ENCODE data around the gene GPR137B.
A peak's percentile ranks its signal among the peaks of the same experiment; 100 is the strongest.
"Not testable (repeated sequence)": the region's sequence is repeated elsewhere in the genome, so short reads cannot be mapped to it uniquely, and the experiment has no call there.

Gene GPR137B

GRCh38 chr1:236144446-236145150 is 2.3 kb downstream of the GPR137B start:
- no peak for DNase-seq

DNA sequence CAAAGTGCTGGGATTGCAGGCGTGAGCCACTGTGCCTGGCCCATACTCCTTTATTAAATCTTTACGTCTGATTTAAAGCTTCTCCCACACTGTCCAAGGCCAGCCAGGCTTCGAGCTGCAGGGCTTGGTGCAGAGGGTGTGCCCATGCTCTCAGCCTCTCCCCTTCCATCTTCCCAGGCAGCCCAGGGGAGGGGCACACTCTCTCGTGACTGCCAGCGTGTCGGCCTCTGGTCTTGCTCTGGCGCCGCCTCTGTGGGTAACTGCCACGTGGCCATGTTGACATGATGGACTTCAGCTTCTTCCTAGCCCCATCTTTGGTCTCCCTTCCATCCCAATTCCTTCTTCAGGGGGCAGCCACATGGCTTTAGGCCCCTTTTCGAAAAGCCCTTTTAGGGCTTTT is 4.7 kb downstream of the GPR137B start:
- no peak for DNase-seq

DNA sequence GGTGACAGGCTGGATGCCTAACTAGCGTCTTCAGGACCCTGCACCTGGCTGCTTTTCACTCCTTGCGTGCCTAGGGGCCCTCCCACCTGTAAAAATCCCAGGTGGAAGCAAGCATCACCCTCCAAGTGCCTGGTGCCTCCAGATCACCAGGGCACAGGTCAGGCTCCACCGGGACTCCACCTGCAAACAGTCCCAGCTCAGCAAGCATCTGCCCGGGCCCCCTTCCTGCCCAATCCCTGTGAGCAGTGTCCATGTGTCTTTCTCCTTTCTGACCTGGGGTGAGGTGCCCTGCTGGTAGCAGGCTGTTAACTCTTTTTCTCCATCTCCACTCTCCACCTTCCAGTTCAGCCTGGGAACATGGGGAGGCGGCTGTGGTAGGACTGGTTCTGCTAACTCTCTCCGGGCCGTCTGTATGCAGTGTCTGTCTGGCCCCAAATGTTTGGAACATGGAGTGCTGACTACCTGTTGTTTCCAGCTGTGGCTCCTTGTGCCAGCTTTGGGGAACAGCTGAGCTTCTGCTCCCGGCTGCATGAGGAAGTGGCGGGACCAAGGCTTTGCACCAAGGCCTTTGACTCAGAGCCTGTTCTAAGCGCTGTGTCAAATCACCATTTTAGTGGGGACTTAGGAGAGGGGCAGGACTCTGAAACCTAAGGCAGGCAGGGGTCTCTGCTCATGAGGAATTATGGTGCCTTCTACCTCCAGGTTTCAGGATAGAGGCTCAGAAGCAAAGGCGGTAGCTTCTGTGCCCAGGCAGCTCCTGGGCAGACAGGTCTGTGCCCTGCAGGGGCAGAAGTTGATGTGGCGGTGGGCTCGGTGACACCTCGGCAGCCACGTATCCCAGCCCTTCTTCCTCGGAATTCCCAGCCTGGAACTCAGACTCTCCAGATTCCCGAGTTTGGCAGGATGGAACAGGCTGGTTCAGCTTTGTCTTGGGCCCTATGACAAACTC is 5.5 kb downstream of the GPR137B start:
- no peak for DNase-seq

GRCh38 chr1:236148470-236148845 is 6.1 kb downstream of the GPR137B start:
- DNase-seq: no peak

GRCh38 chr1:236149003-236149595 is 6.8 kb downstream of the GPR137B start:
- DNase-seq: no peak

DNA sequence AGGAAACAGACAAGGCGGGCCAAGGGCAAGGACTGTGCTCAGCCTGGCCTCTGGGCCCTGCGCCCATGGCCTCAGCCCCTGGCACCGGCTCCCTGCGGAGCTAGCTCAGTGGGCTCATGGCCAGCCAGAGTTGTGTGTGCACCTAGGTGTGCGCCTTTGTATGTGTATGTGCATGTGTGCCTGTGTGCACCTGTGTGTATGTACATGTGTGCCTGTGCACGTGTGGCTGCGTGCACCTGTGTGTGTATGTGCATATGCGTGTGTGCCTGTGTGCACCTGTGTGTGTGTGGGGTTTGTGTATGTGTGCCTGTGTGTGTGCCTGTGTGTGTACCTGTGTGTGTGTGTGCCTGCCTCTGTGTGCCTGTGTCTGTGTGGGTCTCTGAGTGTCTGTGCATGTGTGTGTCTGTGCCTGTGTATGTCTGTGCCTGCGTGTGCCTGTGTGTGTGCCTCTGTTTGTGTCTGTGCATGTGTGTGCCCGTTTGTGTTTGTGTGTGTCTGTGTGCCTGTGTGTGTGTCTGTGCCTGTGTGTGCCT is 7.4 kb downstream of the GPR137B start:
- DNase-seq: no peak

GRCh38 chr1:236150311-236150955 is 8.1 kb downstream of the GPR137B start:
- DNase-seq: no peak

DNA sequence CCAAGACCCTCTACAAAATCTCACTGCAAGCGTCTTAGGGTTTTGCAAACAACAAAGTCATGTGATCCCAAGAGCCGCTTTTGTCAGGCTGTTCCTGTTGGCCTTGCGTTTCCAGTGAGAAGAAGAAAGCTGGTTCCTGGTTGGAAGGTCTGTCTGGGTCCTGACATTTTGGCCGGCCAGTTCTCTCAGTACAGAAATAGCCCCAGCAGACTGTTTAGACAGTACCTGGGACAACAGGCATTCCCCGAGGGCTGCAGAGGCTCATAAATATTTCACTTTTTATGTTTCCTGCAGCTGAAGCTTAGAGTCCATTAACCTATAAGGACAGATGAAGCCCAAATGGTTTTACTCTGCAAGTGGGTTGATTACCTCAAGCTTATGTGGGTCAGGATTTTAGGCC is 8.6 kb downstream of the GPR137B start:
- no peak for DNase-seq

GRCh38 chr1:236151739-236152424 is 9.5 kb downstream of the GPR137B start:
- DNase-seq: no peak

- no peak for DNase-seq
Observed at GRCh38 chr1:236154126-236154525, 11.8 kb downstream of the GPR137B start.

DNA sequence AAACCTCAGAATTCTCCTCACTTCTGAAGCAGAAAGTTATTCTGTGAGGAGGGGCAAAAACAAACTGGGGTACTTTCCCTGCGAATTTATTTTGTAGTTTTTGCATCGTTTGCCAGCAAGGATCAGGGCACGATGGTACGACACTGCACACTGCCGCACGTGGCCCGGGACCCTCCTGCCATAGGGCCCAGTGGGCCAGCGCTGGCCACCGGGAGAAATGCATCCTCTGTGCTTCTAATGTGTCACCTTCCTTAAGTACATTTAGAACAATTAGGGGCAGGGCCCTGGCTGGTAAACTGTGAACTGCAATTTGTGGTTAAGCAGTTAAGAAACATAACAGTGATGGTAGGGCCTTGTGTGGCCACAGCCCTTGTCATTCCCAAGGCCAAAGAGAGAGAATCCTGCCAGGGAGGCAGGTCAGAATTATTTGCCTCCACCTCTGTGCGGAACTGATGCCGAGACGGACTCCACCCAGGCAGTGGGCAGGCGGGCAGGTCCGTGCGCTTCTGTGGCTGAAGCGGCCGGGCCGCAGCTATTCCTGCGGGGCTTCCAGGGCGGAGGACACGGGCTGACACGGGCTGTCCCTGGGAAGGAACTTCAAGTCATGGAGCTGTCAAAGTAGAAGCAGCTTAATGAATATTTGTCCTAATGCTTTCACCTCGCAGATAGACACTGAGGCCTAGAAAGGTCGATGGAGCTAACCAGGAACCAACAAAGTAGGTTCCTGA is 12.5 kb downstream of the GPR137B start:
- DNase-seq: no peak

- no peak for DNase-seq
Observed at GRCh38 chr1:236155399-236155767, 13.0 kb downstream of the GPR137B start.

- no peak for DNase-seq
Observed at GRCh38 chr1:236155841-236156503, 13.6 kb downstream of the GPR137B start.

DNA sequence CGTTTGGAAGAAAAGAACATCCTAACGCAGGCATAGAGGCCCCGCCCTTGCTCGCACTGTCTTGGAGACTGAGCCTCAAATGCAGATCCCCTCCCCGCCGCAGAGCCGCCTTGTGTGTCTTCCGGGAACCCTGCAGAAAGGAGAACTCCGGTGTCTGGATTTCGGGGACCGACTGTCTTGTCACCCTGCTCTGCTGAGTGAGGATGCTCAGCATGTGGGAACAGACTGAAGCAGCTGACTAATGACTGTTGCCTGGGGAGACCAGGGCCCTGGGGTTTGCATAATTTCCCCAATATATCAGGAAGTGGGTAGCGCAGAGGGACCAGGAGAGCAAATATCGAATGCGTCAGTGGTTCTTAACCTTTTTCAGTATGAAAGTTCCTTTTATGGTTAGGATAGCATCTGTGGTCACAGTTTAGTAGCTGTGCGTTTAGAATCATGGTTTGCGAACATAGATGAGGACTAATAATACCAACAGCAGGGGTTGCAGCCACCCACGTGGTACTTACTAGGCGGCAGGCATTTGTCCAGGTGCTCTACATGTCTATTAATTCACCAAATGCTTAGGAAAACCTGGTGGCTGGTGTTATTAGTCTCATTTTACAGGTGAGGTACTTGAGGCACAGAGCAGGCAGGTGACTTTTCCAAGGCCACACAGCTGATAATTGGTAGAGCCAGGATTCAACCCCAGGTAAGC is 14.3 kb downstream of the GPR137B start:
- DNase-seq: peak; percentile 47

- not testable (repeated sequence) for DNase-seq
Observed at GRCh38 chr1:236158072-236158471, 15.7 kb downstream of the GPR137B start.

- DNase-seq: no peak
Observed at GRCh38 chr1:236158719-236159118, 16.4 kb downstream of the GPR137B start.

DNA sequence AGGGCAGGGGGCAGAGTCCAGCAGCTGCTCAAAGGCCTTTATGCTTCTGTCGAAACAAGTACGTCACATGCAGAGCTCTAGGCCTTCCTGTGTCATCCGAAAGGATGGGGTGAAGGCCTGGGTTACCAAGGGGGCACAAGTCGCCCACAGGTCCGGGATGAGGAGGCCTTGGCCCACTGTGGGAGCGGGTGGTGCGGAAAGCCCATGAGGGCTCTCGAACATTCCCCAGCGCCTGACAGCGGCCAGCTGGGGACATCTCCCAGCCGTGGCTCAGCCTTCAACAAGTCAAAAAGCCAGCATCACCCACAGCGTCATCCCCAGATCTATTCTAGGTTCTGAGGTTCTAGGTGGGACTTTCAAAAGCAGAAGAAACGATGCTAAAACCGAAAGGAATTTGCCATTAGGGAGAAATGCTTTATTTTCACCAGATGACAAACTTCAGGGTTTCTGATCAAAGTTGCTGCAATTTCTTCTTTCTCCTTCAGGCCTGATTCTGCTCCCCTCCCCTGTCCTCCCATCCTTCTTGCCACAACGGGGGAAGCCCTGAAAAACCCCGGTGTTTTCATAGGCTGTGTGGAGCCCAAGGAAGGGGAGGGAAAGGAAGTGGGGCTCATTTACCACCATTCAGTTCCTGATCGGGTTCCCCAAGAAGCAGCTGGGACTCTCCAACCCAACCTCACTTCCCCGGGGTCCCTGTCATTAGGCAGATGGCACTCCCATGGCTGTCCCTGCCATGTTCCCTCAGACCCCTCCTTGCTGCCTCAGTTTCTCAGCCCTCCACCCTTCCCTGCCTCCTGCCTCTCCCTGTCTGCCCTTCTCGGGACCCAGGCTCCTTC is 17.6 kb downstream of the GPR137B start:
- no peak for DNase-seq

DNA sequence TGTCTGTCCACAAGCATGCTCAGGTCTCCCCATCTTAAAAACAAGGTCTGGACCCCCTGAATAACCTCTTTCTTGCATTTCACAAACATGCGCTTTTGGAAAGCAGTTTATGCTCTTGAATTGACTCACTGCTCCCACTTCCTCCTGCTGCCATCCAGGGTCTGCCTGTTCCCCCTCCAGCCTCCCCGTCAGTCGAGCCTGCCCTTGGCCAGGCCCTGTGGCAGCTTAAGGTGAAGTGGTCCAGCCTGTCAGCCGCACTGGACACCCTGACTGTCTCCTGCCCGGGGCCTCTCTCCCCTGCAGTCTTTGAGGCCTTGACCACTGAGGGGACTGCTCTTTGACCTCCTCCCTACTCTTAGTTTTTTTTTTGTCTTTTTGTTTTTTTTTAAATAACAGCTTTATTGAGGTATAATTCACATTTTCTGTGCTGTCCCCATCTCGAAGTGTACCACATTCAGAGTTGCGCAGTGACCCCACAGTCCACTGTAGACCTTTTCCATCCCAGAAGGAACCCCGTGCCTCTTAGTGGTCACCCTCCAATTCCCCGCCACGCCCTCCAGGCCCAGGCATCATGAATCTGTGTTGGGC is 18.3 kb downstream of the GPR137B start:
- no peak for DNase-seq

DNA sequence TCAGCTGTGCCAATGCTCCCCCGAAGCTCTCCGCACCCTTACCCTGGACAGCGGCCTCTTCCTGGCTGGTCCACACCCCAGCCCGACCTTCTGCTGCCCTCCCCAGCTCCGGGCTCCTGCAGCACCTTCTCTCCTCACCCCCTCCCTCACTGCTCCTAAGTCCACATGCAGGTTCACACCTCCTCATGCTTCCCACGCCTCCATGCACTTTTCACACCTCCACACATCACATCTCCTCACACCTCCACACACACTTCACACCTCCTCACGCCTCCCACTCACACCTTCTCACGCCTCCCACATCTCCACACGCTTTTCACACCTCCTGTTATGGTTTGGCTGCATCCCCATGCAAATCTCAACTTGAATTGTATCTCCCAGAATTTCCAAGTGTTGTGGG is 18.9 kb downstream of the GPR137B start:
- DNase-seq: no peak
